MM.1S (cell line): ENCODE data around the gene DEFB123.

Experiments
- CTCF ChIP-seq: fragments of 300-600 bp; sonication (generic); IDR thresholded peaks from 2 replicates; pipeline ENCODE4 v1.5.1; 2016; ENCODE audit warnings: antibody characterized with exemption, low read length, mixed read lengths
- EZH2 ChIP-seq: fragments of 300-600 bp; sonication (generic); optimal IDR thresholded peaks from 2 replicates; pipeline ENCODE3; 2017; ENCODE audit warnings: low read depth, mild to moderate bottlenecking, antibody characterized with exemption, low read length, mixed read lengths

- no peak for TF ChIP-seq CTCF
- TF ChIP-seq EZH2 = no peak
Observed at GRCh38 chr20:31474097-31474436, 33.6 kb downstream of the DEFB123 start.
